Mucosa of rectum (tissue), 2 donors: ENCODE measurements around the gene NGF.

Experiments
- H3K27ac ChIP-seq, 2 donors: one replicate each; pipeline ENCODE4 v1.7.0; 2013; ENCODE audit warnings: inconsistent platforms in 2 of 2, low read depth in 2 of 2, low read length in 2 of 2
- H3K27me3 ChIP-seq, 2 donors: one replicate each; pipeline ENCODE4 v1.7.0; 2013; ENCODE audit warnings: low read length in 2 of 2; ENCODE audit not compliant: control insufficient read depth in 2 of 2, insufficient read depth in 2 of 2
- H3K36me3 ChIP-seq, 2 donors: one replicate each; pipeline ENCODE4 v1.7.0; 2013; ENCODE audit warnings: low read length in 2 of 2; ENCODE audit not compliant: control insufficient read depth in 2 of 2, insufficient read depth in 2 of 2
- H3K4me1 ChIP-seq, 2 donors: one replicate each; pipeline ENCODE4 v1.7.0; 2013; ENCODE audit warnings: low read length in 2 of 2, mild to moderate bottlenecking in 1 of 2; ENCODE audit not compliant: control insufficient read depth in 2 of 2, insufficient read depth in 2 of 2
- H3K4me3 ChIP-seq, 2 donors: one replicate each; pipeline ENCODE4 v1.7.0; 2013; ENCODE audit warnings: low read length in 2 of 2
- H3K9ac ChIP-seq, 2 donors: one replicate each; pipeline ENCODE4 v1.7.0; 2013; ENCODE audit warnings: low read length in 2 of 2, low read depth in 1 of 2, mild to moderate bottlenecking in 1 of 2
- H3K9me3 ChIP-seq, 2 donors: one replicate each; pipeline ENCODE4 v1.7.0; 2013; ENCODE audit warnings: low read length in 2 of 2; ENCODE audit not compliant: control insufficient read depth in 2 of 2
- donor health status: healthy.
- donor health status: Normal muscosa, but diverticular disease.

Gene NGF

GRCh38 chr1:115251340-115251748 is 86.7 kb downstream of the NGF start:
- Histone ChIP-seq H3K9me3 (no peaks in the 10 kb centered on the region), H3K36me3 (no peaks in the 10 kb centered on the region), H3K9ac (no peak overlapping the region), H3K4me1 (no peaks in the 10 kb centered on the region), H3K4me3 (no peak overlapping the region), H3K27me3 (no peaks in the 10 kb centered on the region), H3K27ac (no peak overlapping the region)

- H3K27me3 ChIP-seq: no peaks in the 10 kb centered on the region
- no peaks in the 10 kb centered on the region for H3K9me3 ChIP-seq
- H3K27ac ChIP-seq: no peak overlapping the region
- H3K36me3 ChIP-seq: no peaks in the 10 kb centered on the region
- H3K4me3 ChIP-seq: no peak overlapping the region
- no peaks in the 10 kb centered on the region for H3K4me1 ChIP-seq
- no peak overlapping the region for H3K9ac ChIP-seq
Measured at GRCh38 chr1:115246526-115246925, 91.5 kb downstream of the NGF start.

DNA sequence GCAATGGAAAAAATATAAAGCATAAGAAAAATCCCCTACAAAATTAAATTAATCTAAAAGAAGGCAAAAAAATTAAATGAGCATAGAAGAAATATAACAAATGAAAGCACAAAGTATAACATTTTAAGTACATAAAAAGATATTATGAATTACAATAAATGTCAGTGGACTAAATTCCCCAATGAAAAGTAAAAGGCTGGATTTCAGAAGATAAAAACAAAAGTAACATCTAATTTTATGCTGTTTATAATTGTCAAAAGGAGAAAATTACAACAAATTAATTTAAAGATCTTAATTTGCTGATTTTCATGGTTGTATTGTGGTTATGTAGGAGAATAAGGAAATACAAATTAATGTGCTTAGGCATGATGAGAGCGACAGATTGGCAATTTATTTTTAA is 92.8 kb downstream of the NGF start:
- no peaks in the 10 kb centered on the region for H3K36me3 ChIP-seq
- H3K4me3 ChIP-seq: no peak overlapping the region
- H3K9me3 ChIP-seq: no peaks in the 10 kb centered on the region
- H3K27ac ChIP-seq: no peak overlapping the region
- H3K9ac ChIP-seq: no peak overlapping the region
- no peaks in the 10 kb centered on the region for H3K27me3 ChIP-seq
- H3K4me1 ChIP-seq: no peaks in the 10 kb centered on the region

- Histone ChIP-seq H3K4me1 (no peaks in the 10 kb centered on the region), H3K27ac (no peak overlapping the region), H3K9ac (no peak overlapping the region), H3K27me3 (no peaks in the 10 kb centered on the region), H3K36me3 (no peaks in the 10 kb centered on the region), H3K4me3 (no peak overlapping the region), H3K9me3 (no peaks in the 10 kb centered on the region)
Measured at GRCh38 chr1:115242543-115242942, 95.5 kb downstream of the NGF start.

DNA sequence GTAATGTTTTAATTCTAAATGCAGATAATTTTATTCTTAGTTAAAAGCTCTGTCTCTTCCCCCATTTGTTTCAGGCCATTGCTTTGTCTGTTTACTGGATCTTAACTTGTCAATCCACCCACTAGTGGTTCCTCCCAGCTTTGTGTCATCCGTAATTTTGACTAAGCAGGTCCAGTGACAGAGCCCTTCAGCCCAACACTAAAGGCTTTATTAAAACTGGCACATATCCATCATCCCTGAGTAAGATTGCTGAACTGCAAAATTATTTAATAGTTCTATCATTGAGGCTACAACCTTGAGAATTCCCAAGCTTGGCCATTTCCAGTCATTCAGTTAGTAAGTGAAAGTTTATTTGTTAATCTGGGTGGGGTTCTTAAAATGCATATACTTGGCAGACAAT is 96.7 kb downstream of the NGF start:
- Histone ChIP-seq H3K9ac (no peak overlapping the region), H3K27ac (no peak overlapping the region), H3K27me3 (no peaks in the 10 kb centered on the region), H3K4me3 (no peak overlapping the region), H3K9me3 (no peaks in the 10 kb centered on the region), H3K36me3 (no peaks in the 10 kb centered on the region), H3K4me1 (no peaks in the 10 kb centered on the region)

GRCh38 chr1:115240297-115240696 is 97.8 kb downstream of the NGF start:
- no peak overlapping the region for H3K9ac ChIP-seq
- H3K4me1 ChIP-seq: no peaks in the 10 kb centered on the region
- H3K9me3 ChIP-seq: no peaks in the 10 kb centered on the region
- no peaks in the 10 kb centered on the region for H3K27me3 ChIP-seq
- no peaks in the 10 kb centered on the region for H3K36me3 ChIP-seq
- no peak overlapping the region for H3K4me3 ChIP-seq
- H3K27ac ChIP-seq: no peak overlapping the region

- H3K9ac ChIP-seq: no peak overlapping the region
- H3K27me3 ChIP-seq: no peaks in the 10 kb centered on the region
- no peaks in the 10 kb centered on the region for H3K9me3 ChIP-seq
- no peak overlapping the region for H3K4me3 ChIP-seq
- H3K4me1 ChIP-seq: no peaks in the 10 kb centered on the region
- no peak overlapping the region for H3K27ac ChIP-seq
- H3K36me3 ChIP-seq: no peaks in the 10 kb centered on the region
Measured at GRCh38 chr1:115239426-115239825, 98.6 kb downstream of the NGF start.

DNA sequence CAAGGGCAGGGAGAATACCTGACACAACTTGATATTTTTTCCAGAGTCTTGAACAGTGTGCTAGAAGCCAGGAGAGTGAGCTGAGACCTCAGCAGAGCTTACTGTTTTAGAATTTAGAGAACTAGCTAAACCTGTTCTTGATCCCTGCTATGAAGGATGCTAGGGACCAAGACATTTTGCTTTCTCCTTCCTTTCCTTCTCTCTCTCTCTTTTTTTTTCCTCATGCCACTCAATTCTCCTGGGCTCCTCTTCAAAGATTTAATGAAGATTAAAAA is 99.0 kb downstream of the NGF start:
- Histone ChIP-seq H3K4me3 (no peak overlapping the region), H3K36me3 (no peaks in the 10 kb centered on the region), H3K9ac (no peak overlapping the region), H3K4me1 (no peaks in the 10 kb centered on the region), H3K27me3 (no peaks in the 10 kb centered on the region), H3K27ac (no peak overlapping the region), H3K9me3 (no peaks in the 10 kb centered on the region)

- H3K27me3 ChIP-seq: no peaks in the 10 kb centered on the region
- H3K4me1 ChIP-seq: no peaks in the 10 kb centered on the region
- H3K9ac ChIP-seq: no peak overlapping the region
- H3K36me3 ChIP-seq: no peaks in the 10 kb centered on the region
- H3K4me3 ChIP-seq: no peak overlapping the region
- H3K27ac ChIP-seq: no peak overlapping the region
- H3K9me3 ChIP-seq: no peaks in the 10 kb centered on the region
Measured at GRCh38 chr1:115238336-115239147, 99.5 kb downstream of the NGF start.

- Histone ChIP-seq H3K36me3 (no peaks in the 10 kb centered on the region), H3K4me3 (no peak overlapping the region), H3K9me3 (no peaks in the 10 kb centered on the region), H3K27me3 (no peaks in the 10 kb centered on the region), H3K9ac (no peak overlapping the region), H3K27ac (no peak overlapping the region), H3K4me1 (no peaks in the 10 kb centered on the region)
Measured at GRCh38 chr1:115237507-115237906, 100.5 kb downstream of the NGF start.

DNA sequence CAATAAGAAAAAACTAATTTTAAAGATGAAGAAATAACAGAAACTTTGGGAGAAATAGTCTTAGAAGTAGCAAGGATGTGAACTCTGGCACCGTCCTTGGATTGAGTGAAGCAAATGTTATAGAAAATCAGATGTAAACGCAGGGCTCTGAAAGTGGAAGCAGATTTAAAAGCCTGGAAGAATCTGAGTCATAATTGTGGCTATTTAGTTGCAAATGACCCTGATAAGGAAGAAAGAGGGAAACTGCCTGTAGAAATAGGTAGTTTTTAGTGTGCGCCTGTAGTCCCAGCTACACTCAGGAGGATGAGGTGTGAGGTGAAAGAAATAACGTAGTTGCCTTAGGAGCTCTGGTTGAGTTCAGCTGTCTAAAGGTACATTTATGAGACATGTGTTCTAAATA is 101.0 kb downstream of the NGF start:
- Histone ChIP-seq H3K27ac (no peak overlapping the region), H3K4me3 (no peak overlapping the region), H3K9me3 (no peaks in the 10 kb centered on the region), H3K27me3 (no peaks in the 10 kb centered on the region), H3K9ac (no peak overlapping the region), H3K4me1 (no peaks in the 10 kb centered on the region), H3K36me3 (no peaks in the 10 kb centered on the region)
